ENCODE measurements around the gene CARD19. TPM values are rescaled to one million over a fixed set of nuclear protein-coding genes. Genes with fewer than 3 reads are reported as not detected.

CARD19 gene
- total and polyA plus RNA-seq, 9 of the 15 experiments (the other 6 are each of a cell fraction or from before 2014, with no cell fraction given), result 0.90 to 34.9 (median 14.6) TPM

GRCh38 chr9:93049491-93049890 lies 46.5 kb upstream of the CARD19 start:
- Histone ChIP-seq H2AFZ (ENCODE audit: low read depth, low read length) (no peak overlapping the region), H4K20me1 (replicated peaks; ENCODE audit: control insufficient read depth, insufficient read depth, low read length) (no peaks in the 10 kb centered on the region), H3K9me3 (replicated peaks; ENCODE audit: control insufficient read depth, insufficient read depth, low read depth, low read length) (no peaks in the 10 kb centered on the region; the same call in 1 of the 2 replicates), H3K27ac (ENCODE audit: extremely low read depth, low read depth, low read length) (no peak overlapping the region), H3K4me3 (no peak overlapping the region), H3K4me2 (ENCODE audit: insufficient read depth, low read length) (no peak overlapping the region), H3K9ac (ENCODE audit: insufficient read depth in 1 of 2, low read depth in 2 of 2, low read length in 2 of 2) (no peak overlapping the region), H3K4me1 (replicated peaks in 1 of 2; ENCODE audit: control insufficient read depth in 2 of 2, insufficient read depth in 2 of 2, low read length in 2 of 2) (no peaks in the 10 kb centered on the region), H3K79me2 (ENCODE audit: control insufficient read depth, insufficient read depth, low read length) (no peaks in the 10 kb centered on the region), H3K9me1 (ENCODE audit: control insufficient read depth, insufficient read depth, low read length) (no peaks in the 10 kb centered on the region), H3K36me3 (ENCODE audit: control insufficient read depth, insufficient read depth, low read length) (no peaks in the 10 kb centered on the region), H3K27me3 (ENCODE audit: control insufficient read depth in 2 of 2, insufficient read depth in 2 of 2, low read length in 2 of 2) (peaks cover 45 to 67% of the 10 kb centered on the region in 2 experiments)
- FAIRE-seq (no peak), ATAC-seq (peak; percentile 27; the same call in 1 of the 3 replicates), DNase-seq (ENCODE audit: extremely low read depth in 1 of 4, low spot score in 3 of 4) (no peak)
- TF ChIP-seq ZFP36 (IDR thresholded peaks at IDR 0.05; ENCODE audit: low read depth, low read length, partially characterized antibody), result no peak
- POLR2A ChIA-PET, result no interaction called here
- CTCF ChIA-PET (ENCODE audit: low intra/inter-chr PET ratio), result no interaction called here
- BruUV-seq (replicated peaks), result no TSS peak
- WGBS (ENCODE audit: insufficient coverage, low coverage, missing lambda C conversion rate), result 0% methylated on average over 4 of the region's 4 CpGs
- intact Hi-C loops (cut with micrococcal nuclease), result no loop called here
- in situ Hi-C loops (cut with MboI), result no loop called here

DNA sequence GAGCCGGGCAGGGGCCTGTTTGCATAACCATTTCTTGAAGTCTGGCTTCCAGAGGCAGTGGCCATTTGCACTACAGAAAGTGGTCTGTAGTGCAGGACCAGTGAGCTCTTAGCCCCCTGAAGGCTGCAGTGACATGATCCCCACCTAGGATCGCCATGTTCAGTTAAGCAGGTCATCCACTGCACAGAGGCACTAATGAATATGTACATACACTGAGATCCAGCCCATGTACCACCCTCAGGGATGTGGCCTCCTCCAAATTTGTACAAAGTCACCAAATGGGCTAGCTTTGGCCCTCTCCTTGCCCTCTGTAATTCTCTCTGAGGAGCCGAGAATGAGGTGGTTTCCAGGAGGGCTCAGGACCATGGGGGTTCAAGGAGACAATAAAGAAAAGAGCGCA lies 45.8 kb upstream of the CARD19 start:
- POLR2A ChIA-PET, result interaction anchor here (0.6 to 0.8 kb wide), 2 partner anchors 10 to 82 kb away, joined by 3 read pairs; no protein-coding TSS in a partner anchor
- H3K4me2 ChIP-seq (ENCODE audit: insufficient read depth, low read length), result no peak overlapping the region
- no peaks in the 10 kb centered on the region for H4K20me1 ChIP-seq (replicated peaks; ENCODE audit: control insufficient read depth, insufficient read depth, low read length)
- no peaks in the 10 kb centered on the region for H3K36me3 ChIP-seq (ENCODE audit: control insufficient read depth, insufficient read depth, low read length)
- intact Hi-C loops (cut with micrococcal nuclease) (no loop called here), in situ Hi-C loops (cut with MboI) (no loop called here)
- TF ChIP-seq SMAD4 (CRISPR knock-in tag; conservative IDR thresholded peaks at IDR 0.05), result no peak
- no peak for TF ChIP-seq HNRNPK (IDR thresholded peaks at IDR 0.05; ENCODE audit: low read depth, low read length, poor library complexity, severe bottlenecking)
- TF ChIP-seq RAD51 (IDR thresholded peaks at IDR 0.05; ENCODE audit: borderline replicate concordance, low read depth), result no peak
- no peak for TF ChIP-seq BCL6 (CRISPR knock-in tag; IDR thresholded peaks at IDR 0.05)
- no peak for TF ChIP-seq NFE2 (IDR thresholded peaks at IDR 0.05; ENCODE audit: low read depth)
- TF ChIP-seq ZNF431 (CRISPR knock-in tag; IDR thresholded peaks at IDR 0.05), result no peak
- no peak for TF ChIP-seq CREB3L1 (IDR thresholded peaks at IDR 0.05; ENCODE audit: borderline replicate concordance, low read depth)
- no peak for TF ChIP-seq RHOXF2B (CRISPR knock-in tag; conservative IDR thresholded peaks at IDR 0.05)
- TF ChIP-seq TBP (optimal IDR thresholded peaks at IDR 0.05; ENCODE audit: low read depth, low read length), result no peak
- ATAC-seq (no peak), FAIRE-seq (no peak), DNase-seq (ENCODE audit: extremely low read depth in 1 of 4, low spot score in 3 of 4) (no peak)
- H3K9ac ChIP-seq (ENCODE audit: insufficient read depth in 1 of 2, low read depth in 2 of 2, low read length in 2 of 2), result no peak overlapping the region
- no peak overlapping the region for H2AFZ ChIP-seq (ENCODE audit: low read depth, low read length)
- H3K4me1 ChIP-seq (replicated peaks in 1 of 2; ENCODE audit: control insufficient read depth in 2 of 2, insufficient read depth in 2 of 2, low read length in 2 of 2), result no peaks in the 10 kb centered on the region
- no peaks in the 10 kb centered on the region for H3K9me1 ChIP-seq (ENCODE audit: control insufficient read depth, insufficient read depth, low read length)
- no peak overlapping the region for H3K4me3 ChIP-seq
- peaks cover 45 to 67% of the 10 kb centered on the region in 2 experiments for H3K27me3 ChIP-seq (ENCODE audit: control insufficient read depth in 2 of 2, insufficient read depth in 2 of 2, low read length in 2 of 2)
- no TSS peak for BruUV-seq (replicated peaks)
- H3K27ac ChIP-seq (ENCODE audit: extremely low read depth, low read depth, low read length), result no peak overlapping the region
- H3K9me3 ChIP-seq (replicated peaks; ENCODE audit: control insufficient read depth, insufficient read depth, low read depth, low read length), result no peaks in the 10 kb centered on the region; the same call in 1 of the 2 replicates
- 3% methylated on average over 4 of the region's 4 CpGs for WGBS (ENCODE audit: insufficient coverage, low coverage, missing lambda C conversion rate)
- H3K79me2 ChIP-seq (ENCODE audit: control insufficient read depth, insufficient read depth, low read length), result no peaks in the 10 kb centered on the region
- CTCF ChIA-PET (ENCODE audit: low intra/inter-chr PET ratio), result no interaction called here

All from K562 (cell line).